Measurements from ENCODE around the gene SETD4. TPM values are rescaled to one million over a fixed set of nuclear protein-coding genes. Genes with fewer than 3 reads are reported as not detected.
A peak's percentile ranks its signal among the peaks of the same experiment; 100 is the strongest.

The SETD4 gene
- total and polyA plus RNA-seq, 2 of the 13 experiments (the other 11 are each of a cell fraction or from before 2014, with no cell fraction given), result 7.1 to 14.4 TPM

- TF ChIP-seq ZMAT5 (CRISPR knock-in tag; IDR thresholded peaks at IDR 0.05; ENCODE audit: borderline replicate concordance, low read depth), result no peak
- TF ChIP-seq TBL1XR1 (IDR thresholded peaks at IDR 0.05; ENCODE audit: borderline replicate concordance, low read length, partially characterized antibody), result no peak
- no peak for TF ChIP-seq ZNF207 (IDR thresholded peaks at IDR 0.05; ENCODE audit: borderline replicate concordance)
- no peak for TF ChIP-seq ZNF761 (CRISPR knock-in tag; conservative IDR thresholded peaks at IDR 0.05)
- TF ChIP-seq ZNF788 (CRISPR knock-in tag; IDR thresholded peaks at IDR 0.05; ENCODE audit: borderline replicate concordance), result peak; percentile 55; the same call in 1 of the 2 replicates
- TF ChIP-seq, protein P1, sequence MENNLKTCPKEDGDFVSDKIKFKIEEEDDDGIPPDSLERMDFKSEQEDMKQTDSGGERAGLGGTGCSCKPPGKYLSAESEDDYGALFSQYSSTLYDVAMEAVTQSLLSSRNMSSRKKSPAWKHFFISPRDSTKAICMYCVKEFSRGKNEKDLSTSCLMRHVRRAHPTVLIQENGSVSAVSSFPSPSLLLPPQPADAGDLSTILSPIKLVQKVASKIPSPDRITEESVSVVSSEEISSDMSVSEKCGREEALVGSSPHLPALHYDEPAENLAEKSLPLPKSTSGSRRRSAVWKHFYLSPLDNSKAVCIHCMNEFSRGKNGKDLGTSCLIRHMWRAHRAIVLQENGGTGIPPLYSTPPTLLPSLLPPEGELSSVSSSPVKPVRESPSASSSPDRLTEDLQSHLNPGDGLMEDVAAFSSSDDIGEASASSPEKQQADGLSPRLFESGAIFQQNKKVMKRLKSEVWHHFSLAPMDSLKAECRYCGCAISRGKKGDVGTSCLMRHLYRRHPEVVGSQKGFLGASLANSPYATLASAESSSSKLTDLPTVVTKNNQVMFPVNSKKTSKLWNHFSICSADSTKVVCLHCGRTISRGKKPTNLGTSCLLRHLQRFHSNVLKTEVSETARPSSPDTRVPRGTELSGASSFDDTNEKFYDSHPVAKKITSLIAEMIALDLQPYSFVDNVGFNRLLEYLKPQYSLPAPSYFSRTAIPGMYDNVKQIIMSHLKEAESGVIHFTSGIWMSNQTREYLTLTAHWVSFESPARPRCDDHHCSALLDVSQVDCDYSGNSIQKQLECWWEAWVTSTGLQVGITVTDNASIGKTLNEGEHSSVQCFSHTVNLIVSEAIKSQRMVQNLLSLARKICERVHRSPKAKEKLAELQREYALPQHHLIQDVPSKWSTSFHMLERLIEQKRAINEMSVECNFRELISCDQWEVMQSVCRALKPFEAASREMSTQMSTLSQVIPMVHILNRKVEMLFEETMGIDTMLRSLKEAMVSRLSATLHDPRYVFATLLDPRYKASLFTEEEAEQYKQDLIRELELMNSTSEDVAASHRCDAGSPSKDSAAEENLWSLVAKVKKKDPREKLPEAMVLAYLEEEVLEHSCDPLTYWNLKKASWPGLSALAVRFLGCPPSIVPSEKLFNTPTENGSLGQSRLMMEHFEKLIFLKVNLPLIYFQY (CRISPR knock-in tag; IDR thresholded peaks at IDR 0.05; ENCODE audit: borderline replicate concordance), result no peak
- no peak for TF ChIP-seq KAT7 (CRISPR knock-in tag; IDR thresholded peaks at IDR 0.05; ENCODE audit: borderline replicate concordance)
- TF ChIP-seq ZNF652 (CRISPR knock-in tag; IDR thresholded peaks at IDR 0.05; ENCODE audit: borderline replicate concordance, low read depth), result no peak
- TF ChIP-seq ZZZ3 (CRISPR knock-in tag; IDR thresholded peaks at IDR 0.05; ENCODE audit: borderline replicate concordance), result no peak
- no peak for TF ChIP-seq ZFP36 (IDR thresholded peaks at IDR 0.05; ENCODE audit: borderline replicate concordance, low read depth, low read length, partially characterized antibody)
- no peak for TF ChIP-seq GATAD2A (CRISPR knock-in tag; IDR thresholded peaks at IDR 0.05)
- TF ChIP-seq MED13 (CRISPR knock-in tag; IDR thresholded peaks at IDR 0.05), result no peak; the same call in 1 of the 2 replicates
- TF ChIP-seq ZNF644 (CRISPR knock-in tag; IDR thresholded peaks at IDR 0.05; ENCODE audit: low read depth), result 0 out of 2 replicates have a peak, but pooled peaks have one; percentile 7
- no peak for TF ChIP-seq ZNF326 (CRISPR knock-in tag; IDR thresholded peaks at IDR 0.05; ENCODE audit: borderline replicate concordance)
- TF ChIP-seq, protein P2, sequence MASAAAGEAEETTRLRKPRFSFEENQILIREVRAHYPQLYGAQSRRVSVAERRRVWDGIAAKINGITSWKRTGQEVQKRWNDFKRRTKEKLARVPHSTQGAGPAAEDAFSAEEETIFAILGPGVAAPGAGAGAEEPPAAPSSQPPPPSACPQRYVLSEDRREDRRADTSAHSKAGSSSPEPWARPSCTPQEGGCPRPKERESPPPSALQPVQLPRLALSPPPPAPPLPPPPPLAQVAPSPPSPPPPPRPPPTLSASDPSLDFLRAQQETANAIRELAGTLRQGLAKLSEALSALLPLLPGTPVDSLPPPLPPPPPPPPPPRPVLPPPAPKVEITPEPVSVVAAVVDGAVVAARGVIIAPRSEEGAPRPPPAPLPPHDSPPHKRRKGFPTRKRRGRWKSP (CRISPR knock-in tag; IDR thresholded peaks at IDR 0.05), result peak; percentile 30; the same call in 1 of the 2 replicates
- TF ChIP-seq RFX3 (CRISPR knock-in tag; IDR thresholded peaks at IDR 0.05), result no peak
- TF ChIP-seq HNRNPLL (IDR thresholded peaks at IDR 0.05; ENCODE audit: low read depth, low read length, poor library complexity, severe bottlenecking), result peak; percentile 62
- no peak for TF ChIP-seq ZNF468 (CRISPR knock-in tag; IDR thresholded peaks at IDR 0.05)
- no peak for TF ChIP-seq ZBTB20 (CRISPR knock-in tag; IDR thresholded peaks at IDR 0.05; ENCODE audit: borderline replicate concordance, low read depth)
- no peak for TF ChIP-seq ARHGAP35 (CRISPR knock-in tag; IDR thresholded peaks at IDR 0.05; ENCODE audit: borderline replicate concordance)
Measured at GRCh38 chr21:36069713-36070583, 9.6 kb upstream of the SETD4 start, which contains the start of gene CBR1 (continued).

Measured in HepG2 (cell line).